Astrocyte of the hippocampus (primary cell): ENCODE data around the gene MAP3K10.
A peak's percentile ranks its signal among the peaks of the same experiment; 100 is the strongest.

ENCODE experiments used
- DNase-seq: peaks from one replicate; pipeline ENCODE4 v3.0.0; 2011; ENCODE audit warnings: low read depth, low spot score

Gene MAP3K10

DNA sequence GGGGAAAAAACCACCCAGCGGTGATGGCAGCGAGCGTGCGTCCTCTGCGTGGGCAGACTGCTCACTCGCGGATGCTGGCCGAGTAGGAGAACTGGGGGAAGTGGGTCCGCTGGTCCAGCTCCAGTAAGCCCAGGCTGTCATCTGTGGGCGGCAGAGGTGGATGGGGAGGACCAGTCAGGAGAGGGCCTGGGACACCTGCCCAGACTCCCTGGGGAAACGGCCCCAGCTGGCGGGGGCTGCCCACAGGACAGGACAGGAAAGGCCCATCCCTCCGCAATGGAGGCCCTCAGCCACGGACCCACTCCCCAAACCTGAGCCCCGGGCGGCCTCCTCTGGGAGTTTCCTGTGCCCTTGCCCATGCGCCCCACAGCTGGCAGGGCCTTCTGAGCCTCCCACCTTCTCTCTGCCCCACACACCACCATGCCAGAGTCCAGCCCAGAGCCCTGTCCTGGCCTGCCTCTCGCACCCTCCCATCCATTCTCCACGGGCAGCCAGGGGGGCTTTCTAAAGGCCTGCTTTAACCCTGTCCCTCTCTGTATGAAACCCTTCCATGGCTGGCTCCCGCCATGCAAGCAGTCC is 42.7 kb downstream of the MAP3K10 start:
- no peak for DNase-seq

DNA sequence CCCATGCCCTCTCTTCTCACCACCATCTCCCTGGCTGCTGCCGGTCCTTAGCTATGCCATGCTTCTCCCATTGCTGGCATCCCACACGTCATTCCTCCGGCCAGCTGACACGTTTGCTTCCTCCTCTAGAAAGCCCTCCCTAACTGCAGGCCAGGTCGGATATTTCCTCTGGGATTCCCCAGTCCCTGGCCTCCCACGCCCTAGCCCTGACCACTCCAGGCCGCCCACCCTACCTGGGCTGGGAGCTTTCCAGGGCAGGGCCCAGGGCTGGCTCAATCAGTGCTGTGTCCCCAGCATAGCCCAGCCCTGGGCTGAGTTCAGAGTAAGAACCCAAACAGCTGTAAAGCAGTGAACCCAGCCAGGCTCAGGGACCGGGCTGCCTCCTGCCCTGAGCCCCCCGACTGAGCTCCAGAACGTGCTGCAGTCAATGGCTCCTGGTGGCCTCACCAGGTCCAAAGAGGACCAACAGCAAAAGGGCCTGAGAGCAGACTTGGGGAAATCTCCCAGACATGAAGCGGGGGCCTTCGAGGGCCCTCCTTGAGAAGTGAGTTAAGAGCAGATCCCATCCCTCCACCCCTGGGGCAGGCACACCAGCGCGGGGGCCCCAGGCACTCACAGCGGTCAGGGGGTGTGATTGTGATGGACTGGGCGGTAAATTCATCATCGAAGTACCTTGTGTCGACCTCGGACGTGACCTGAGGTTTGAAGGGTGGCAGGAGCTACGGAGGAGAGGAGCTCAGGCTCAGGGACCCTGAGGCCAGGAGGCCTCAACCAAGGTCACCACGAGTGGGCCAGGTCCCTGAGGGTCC is 43.4 kb downstream of the MAP3K10 start:
- no peak for DNase-seq

DNA sequence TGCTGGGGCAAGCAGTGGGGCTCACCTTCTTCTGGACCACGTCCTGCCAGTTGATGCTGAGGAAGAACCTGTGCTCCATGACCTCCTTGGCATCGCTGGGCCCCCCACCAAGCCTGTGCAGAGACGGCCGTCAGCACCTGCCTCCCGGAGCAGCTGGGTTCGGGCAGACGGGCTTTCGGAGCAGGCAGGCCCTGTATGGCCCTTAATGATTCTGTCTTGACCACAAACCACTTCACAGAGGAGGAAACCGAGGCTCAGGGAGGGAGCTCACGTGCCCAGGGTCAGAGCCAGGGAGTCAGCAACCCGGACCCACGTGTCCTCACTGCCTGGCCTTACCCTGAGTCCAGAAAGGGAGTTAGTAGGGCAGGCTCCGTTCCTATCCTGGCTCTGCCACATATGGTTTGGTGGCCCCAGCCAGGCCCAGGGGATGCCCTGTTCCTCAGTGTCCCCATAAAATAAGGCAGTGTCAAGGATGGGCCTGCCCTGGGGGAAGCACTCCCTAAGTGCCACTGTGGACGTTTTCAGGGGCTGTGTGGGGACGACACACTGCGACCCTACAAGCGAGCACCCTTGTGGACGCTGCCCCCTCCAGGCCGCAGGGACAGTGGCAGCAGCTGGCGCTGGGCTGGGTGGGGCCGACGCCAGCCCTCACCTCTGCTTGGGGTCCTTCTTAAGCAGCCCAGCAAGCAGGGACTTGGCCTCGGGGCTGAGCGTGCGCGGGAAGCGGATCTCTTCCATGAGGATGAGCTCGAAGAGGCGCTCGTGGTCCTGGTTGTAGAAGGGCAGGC is 44.2 kb downstream of the MAP3K10 start:
- DNase-seq, result no peak

DNA sequence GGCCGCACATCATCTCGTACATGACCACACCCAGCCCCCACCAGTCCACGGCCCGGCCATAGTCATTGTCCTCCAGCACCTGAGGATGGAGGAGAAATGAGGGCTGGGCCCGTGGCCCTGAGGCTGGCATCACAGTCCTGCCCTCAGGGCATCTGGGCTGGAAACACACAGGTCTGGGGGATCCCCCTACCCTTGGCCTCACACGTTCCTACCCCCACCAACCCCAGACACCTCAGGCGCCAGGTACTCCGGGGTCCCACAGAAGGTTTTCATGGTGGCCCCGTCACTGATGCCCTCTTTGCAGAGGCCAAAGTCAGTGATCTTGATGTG is 44.8 kb downstream of the MAP3K10 start:
- no peak for DNase-seq

DNA sequence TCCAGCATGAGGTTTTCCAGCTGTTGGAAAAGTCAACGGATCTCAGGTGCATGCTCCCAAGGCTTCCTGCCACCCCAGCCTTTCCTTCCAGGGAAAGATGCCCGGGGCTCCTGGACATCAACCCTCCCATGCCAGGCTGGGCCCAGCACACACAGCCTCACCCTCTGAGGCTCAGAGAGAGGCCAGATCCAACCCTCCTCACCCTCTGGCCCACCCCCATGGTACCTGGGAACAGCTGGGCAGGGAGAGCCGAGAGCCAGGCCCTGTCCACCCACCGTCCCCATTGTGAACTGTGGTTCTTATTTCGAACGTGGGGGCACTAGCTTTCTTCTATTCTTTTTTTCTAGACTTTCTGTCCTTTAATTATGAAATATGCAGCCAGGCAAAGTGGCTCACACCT is 45.1 kb downstream of the MAP3K10 start:
- no peak for DNase-seq

DNA sequence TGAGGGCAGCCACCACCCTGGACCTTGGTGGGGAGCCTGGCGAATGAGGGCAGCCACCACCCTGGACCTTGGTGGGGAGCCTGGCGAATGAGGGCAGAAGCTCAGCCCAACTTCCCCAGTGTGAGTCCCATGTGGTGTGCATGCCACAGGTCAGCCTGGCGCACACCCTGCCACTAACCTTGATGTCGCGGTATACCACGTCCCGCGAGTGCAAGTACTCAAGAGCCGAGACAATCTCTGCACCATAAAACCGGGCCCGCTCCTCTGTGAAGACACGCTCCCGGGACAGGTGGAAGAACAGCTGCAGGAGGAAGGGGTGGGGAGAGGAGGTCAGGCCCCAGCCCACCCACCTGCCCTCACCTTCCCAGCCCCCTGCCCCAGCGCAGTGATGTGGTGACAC is 46.6 kb downstream of the MAP3K10 start:
- DNase-seq, result no peak

DNA sequence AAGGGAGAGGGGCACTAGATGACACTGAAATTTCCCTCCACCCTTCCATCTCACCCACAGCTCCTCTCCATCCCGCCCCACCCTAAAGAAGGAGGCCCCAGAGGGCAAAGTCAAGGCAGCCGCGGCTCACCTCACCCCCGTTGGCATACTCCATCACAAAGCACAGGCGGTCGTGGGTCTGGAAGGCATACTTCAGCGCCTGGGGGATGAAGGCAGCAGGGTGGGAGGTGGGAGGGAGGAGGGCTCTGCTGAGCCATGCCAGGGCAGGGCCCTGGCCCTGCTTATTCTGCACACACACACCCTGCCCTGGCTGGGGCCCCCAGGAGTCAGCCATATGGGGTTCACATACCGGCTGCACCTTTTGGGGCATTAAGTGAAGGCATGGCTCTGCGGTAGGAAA is 47.5 kb downstream of the MAP3K10 start:
- DNase-seq, result no peak

DNA sequence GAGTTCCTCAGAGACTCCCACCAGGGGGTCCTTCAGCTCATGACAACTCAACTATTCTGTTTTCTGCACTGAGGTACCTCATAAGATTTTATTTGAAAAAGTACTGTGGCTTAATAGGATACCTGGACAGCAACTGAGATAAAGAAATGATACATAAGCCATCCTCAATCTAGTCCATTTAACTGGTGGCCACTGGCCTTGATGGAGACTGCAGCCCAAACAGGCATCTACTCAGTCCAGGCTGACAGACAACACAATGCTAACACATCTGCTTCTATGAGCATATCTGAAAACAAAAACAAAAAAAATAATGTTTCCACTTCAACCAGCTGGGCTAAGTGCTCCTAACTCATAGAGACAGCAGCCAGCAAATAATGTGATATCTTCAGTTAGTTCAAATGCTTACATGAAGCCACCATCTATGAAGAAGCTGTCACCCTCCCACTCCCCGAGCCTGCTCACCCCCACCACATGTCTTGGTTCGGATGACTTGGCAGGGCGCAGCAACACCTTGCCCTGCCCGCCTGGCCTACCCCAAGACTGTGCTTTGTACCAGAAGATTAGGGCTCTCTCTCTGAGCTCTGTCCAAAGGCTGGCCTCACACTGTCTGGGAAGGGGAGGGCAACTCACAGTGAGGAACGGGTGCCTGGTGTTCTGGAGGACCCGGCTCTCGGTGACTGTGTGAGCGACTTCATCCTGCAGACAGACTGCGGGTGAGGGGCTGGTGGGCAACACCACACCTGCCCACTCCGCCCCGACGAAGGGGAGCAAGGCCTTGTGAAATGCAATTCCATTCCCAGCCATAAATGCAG is 48.4 kb downstream of the MAP3K10 start:
- no peak for DNase-seq

DNA sequence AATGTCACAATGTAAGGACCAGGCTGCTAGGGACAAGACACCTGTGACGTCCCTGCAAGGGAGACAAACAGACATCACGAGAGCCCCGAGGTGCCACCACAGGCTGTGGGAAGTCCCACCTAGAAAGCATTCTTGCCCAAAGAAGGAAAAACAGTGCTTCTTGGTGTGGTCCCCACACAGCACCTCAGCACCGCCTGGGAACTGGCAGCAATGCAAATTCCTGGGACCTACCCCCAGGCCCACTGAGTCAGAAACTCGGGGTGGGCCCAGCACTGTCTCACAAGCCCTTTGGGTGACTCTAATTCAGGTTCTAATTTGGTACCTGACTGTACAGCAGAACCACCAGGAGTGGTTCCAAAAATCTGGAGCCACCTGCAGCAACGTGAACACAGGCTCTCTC is 49.1 kb downstream of the MAP3K10 start:
- no peak for DNase-seq

DNA sequence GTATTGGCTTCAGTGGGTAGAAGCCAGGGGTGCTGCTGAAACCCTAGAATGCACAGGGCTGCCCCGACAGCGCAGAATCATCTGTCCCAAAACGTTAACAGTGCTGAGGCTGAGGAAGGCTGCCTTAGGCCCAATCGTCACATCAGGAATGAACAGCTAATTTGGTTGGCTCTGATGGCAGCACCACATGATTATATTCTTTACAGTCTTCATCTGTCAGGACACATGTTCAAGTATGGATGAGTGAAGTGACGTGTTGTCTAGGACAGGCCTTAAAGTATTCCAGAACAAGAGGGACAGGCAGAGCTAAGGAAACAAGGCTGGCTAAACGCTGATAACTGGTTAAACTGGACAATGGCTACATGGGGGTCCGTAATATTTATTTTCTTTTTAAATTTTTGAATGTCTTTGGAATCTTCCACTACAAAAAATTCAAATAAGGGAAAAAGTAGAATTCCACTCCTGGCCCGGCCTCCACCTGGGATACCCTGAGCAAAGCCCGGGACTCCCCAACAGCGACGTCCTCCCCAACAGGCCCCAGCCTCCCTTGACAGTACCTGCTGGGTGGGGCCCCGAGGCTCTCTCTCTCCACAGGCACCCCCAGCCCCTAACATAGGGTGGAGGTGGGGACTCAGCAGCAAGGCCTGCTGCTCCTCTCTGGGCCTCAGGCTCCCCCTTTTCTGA is 50.0 kb downstream of the MAP3K10 start:
- no peak for DNase-seq

DNA sequence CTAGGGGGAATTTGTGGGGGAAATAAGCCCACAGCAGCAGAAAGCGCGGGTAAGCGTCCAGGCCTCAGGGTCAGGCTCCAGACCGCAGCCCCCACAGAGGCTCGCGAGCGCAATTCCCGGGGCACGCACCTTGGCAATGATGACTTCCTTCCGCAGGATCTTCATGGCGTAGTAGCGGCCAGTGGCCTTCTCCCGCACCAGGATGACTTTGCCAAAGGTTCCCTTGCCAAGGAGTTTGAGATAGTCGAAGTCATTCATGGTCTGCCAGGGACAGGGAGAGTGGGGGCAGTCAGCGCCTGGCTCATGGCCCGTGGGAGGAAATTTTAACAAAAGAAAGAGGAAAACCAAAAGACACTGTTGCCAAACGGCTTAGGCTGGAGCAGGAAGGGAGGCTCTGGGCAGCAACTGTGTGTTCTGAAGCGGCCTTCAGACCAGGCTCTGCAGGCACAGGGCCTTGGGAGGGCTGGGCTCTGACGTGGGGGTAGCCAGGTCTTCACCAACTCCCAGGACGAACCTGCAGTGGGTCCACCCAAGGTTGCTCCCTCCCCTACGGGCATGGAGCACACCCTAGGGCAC is 50.7 kb downstream of the MAP3K10 start:
- peak; percentile 83 for DNase-seq

DNA sequence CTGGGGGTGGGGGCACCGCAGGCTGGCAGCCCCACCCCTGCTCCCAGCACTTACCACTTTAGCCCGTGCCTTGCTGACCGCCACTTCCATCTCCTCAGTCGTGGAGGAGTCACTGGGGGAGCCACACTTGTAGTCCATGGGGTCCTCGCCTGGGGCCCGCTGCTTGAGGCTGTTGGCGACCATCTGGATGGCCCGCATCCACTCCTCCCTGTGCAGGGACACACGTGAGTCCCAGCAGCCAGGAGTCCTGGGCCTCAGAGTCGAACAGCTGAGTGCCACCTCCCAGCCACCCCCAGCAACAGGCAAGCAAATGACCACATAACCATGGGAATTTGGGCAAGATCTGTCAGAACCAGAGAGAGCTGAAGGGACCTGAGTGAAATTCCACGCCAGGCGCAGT is 51.3 kb downstream of the MAP3K10 start:
- DNase-seq, result no peak

DNA sequence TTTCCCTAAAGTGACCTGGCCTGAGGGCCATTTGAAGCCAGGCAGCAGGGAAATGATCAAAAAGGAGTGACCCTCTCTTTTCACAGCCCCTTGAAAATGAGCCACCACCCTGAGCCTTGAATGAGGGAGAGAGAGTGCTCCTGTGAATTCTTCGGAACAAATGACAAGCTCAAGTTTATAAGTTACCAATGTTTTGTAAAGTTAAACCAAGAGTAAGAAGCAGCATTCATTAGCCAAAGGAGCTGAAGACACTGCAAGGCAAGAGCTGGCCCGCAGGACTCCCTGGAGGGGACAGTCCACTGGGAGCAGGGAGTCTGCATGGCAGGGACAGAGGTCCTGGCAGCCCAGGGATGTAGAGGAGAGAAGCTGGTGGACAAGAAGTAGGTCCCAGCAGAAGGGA is 52.0 kb downstream of the MAP3K10 start:
- no peak for DNase-seq

DNA sequence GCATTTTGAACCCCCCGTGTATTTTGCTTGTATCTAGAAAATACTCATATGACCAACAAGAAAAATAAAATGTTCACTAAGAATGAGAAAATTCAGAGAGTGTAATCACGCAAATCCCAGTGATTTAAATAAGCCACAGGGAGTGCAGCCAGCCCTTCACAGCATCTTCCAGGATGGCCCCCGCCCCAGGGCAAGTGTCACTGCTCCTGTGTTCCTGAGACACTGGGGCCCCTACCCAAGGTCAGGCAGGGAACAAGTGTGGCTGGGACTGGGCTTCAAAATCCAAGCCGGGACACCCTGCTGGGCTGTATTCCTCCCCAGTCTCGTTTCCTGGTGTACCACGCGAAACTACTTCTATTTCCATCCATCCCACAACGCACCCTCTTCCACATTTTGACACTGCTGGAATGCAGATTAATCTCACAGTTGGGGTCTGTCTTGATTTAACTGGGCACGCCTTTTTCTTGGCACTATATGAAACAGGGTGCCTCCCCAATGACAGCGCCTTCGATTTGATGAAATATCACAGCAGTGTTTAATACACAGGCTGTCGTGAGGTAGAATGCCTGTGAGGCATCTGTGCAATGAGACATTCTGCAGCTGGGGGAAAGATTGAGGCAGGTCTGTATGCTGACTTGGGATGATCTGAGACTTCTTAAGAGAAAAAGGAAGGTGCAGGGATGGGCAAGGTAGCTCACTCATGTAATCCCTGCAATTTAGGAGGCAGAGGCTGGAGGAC is 53.5 kb downstream of the MAP3K10 start:
- DNase-seq, result no peak

DNA sequence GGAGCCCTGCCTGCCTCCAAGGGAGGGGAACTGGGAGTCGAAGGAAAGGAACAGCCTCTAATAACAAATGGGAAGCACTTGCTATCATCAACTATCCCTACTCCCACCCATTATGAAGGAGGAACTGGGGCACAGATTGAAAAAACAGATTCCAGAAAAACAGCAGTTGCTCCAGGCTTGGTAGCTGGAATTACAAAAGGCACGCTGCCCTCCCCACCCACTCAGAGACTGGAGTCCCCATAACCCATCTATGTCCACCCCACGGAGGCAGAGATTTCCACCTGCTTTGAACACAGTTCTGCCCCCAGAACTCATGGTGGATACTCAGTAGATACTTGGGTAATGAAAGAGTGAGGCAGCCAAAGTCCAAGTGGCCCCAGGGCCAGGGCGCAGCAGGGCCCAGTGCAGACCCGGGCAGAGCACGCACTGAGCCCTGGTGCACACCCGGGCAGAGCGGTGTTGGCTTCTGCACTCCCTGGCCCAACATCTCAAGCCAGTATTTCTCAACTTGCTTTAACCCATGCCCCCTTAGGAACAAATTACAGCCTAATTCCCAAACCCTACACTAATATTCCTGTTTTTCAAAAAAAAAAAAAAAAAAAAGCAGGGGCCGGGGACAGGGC is 54.4 kb downstream of the MAP3K10 start:
- DNase-seq, result no peak

DNA sequence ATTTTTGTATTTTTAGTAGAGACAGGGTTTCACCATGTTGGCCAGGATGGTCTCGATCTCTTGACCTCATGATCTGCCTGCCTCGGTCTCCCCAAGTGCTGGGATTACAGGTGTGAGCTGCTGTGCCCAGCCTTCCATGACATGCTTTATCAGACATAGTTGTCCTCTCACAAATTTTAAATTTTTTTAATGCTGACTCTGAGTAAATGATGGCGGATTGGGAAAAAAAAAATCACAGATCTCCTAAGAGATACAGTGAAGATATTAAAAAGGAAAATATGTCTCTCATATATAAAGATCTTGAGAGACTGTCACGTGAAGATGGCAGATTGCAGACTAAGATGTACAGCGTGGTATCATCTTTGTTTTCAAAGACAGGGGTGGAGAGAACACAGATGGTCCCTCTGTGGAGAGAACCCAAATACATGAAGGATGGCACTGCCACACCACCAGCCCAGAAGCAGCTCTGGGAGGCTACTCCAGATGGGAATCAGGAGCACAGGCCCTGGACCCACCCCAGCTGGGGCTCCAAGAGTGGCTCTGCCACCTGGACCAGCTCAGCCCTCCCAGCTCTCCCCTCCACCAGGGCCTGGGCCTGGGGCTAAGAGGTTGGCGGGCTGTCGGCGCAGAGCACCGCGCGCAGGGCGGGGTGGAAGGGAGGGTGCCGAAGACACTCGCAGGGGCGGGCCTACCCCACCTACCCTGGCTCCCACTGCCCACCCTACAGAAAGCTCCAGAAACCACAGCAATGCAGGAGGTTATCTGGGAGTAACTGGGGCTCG is 55.3 kb downstream of the MAP3K10 start:
- no peak for DNase-seq

DNA sequence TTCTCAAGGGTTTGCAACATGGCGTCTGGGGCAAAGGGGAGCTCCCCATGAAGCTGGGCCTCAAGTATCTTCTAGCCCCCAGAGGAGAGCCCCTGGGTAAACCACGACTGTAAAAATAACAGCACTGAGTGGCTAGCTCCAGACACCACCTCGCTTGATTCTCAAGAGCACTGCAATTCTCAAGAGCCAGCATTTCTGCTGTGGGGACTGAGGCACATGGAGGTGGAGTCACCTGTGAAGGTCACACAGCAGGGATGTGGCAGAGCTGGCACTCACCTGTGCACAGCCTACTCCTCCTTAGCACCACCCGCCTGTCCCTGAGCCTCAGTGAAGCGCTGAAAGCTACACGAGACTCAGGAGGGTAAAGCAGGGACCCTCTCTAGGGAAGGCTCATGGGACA is 56.0 kb downstream of the MAP3K10 start:
- DNase-seq, result no peak

DNA sequence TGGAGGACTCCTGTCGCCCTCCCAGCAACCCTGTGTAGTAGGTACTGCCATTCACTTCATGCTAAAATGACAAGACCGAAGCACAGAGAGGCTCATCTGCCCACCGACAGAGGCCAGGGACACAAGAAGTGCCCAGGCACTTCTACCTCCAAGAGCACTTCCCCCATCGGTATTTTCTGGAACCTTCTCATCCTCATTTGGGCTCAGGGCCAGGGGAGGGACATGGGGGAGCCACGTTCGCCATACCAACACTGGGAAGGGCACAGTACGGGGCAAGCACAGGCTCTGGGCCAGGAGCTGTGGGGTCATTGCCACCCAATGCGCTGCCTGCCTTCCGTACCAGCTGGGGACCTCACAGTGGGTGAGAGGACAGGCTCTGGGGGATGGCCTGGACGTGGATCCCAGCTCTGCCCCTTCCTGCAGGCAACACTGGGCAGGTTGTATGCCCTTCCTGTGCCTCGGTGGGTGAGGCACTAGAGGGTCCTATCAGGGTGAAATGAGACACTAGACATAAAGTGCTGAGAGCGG is 56.6 kb downstream of the MAP3K10 start:
- no peak for DNase-seq

DNA sequence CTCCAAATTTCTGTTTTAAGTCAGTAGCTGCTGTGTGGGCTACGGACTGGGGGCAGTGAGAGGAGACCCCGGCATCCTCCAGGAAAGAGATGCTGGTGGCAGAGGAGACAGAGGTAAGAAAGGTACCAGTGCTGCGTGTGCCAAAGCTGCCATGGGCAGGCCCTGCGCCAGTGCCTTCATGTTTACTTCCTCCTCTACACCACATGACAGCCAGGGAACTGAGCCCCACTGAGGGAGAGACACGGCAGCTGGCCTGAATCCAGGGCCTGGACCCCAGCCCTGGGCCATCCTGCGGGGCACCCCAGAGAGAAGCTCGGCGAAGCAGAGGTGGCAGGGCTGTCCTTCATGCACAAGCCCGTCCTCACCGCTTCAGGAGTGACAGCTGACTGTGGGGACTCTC is 58.0 kb downstream of the MAP3K10 start:
- DNase-seq, result no peak
